Stimulated activated CD4-positive, alpha-beta T cell treated with anti-CD3 and anti-CD28 coated beads, Interleukin-1b, Interleukin-23, amount 100 ng/mL, for 4 hours (primary cell): ENCODE results near the gene GFAP.

Source experiments
- DNase-seq, 2 donors: peaks; one replicate each; pipeline ENCODE4 v3.0.0-alpha.2; 2020; ENCODE audit warnings: low read depth in 2 of 2

The GFAP gene

DNA sequence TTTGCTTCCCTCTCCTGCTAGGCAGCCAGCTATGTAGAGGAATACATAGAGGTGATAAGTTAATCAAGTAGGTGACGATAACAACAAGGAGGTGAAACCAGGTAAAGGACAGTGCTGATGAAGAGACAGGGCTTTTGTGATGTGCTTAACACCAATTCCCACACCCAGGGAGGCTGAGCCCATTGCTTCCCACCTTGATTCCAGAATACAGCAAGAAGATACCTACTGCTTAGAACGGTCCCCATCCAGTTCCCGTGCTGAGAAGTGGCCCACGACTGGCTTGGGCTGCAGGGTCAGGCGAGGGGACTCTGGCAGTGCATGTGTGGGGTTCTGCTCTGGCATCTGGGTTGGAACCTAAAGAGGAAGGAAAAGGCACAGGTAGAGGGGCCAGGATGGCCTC lies 16.1 kb upstream of the GFAP start:
- DNase-seq = no peak

DNA sequence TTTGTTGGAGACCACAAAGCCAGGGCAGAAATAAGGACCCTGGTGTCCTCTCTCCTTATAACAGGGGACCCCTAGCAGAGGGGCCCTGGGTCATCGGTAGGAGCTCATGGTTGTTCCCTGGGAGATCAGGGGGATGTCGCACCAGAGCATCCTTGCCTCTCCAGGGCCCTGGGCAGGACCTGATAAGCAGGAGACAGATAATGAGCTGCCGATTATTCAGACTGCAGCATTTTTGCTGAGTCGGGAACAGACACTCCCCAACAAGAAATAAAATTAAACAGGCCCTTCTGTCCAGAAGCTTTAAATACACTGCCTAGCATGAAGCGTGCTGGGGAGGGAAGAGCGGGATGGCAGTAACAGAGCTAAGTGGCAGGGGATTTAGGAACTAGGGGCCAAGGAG lies 15.4 kb upstream of the GFAP start:
- DNase-seq = no peak

DNA sequence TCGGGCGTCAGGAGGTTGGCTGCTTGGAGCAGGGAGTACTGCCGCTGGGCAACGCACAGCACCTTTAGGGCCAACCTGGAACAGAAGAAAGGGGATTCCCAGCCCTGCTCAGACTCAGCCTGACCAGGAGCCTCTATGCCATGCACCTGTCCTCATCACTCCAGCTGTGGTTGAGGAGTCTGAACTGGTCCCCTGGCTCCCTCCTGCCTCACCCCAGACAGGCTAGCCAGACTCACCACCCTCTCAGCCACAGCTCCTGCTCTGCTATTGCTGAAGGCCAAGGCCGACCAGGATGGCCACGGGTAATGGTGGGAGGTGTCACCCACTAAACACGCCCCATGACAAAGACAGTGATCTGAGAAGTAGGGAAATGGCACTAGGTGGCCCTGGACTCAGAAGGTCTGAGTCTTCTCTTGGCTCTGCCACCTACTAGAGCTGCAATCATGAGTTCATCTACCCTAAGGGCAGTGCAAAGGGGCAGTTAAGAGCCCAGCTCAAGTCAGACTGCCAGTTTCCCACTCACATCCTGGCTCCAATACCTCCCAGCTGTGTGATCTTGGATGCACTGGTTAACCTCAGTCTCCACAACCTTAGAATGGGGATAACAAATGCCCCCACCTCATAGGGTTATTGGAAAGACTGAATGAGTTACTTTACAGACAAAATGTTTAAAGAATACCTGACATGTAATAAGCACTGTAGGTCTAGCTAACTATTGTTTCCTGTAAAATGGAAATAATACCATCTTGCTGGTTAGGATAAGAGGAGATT lies 13.8 kb upstream of the GFAP start:
- DNase-seq = no peak

DNA sequence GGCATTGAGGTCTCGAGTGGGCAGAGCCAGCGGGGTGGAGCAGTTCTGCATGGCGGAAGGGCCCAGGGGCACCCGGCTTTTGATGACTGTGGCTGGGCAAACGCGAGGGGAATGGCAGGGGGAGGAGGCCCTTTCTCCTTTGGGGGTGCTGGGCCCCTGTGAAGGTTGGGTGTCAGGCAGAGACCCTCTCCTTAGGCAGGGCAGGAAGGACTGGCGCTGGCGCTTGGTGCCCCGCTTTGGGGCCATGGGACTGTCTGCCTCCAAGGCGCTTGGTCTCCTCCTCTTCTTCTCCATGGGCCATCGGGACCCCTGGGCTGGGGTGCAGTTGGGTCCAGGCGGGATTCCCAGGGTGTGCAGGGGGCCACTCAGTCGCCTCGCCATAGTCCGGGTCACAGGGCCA lies 12.8 kb upstream of the GFAP start:
- no peak for DNase-seq

DNA sequence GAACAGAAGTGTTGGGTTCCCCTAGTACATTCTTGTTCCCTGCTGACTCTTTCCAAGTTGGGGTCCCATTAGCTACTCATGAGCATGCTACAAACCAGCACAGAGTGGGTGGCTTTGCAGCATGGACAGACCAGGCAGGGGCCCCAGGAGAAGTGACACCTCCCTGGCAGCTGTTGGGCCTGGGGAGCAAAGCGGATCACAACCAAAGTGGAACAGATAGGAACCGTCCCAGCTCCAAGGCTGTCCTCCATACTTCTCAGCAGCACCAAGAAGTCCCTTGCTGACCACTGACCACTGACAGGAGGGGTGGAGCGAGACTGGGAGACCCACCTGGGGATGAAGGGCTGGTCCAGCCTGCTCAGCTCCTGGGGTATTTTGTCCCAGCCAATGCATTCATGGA lies 12.4 kb upstream of the GFAP start:
- DNase-seq = no peak

DNA sequence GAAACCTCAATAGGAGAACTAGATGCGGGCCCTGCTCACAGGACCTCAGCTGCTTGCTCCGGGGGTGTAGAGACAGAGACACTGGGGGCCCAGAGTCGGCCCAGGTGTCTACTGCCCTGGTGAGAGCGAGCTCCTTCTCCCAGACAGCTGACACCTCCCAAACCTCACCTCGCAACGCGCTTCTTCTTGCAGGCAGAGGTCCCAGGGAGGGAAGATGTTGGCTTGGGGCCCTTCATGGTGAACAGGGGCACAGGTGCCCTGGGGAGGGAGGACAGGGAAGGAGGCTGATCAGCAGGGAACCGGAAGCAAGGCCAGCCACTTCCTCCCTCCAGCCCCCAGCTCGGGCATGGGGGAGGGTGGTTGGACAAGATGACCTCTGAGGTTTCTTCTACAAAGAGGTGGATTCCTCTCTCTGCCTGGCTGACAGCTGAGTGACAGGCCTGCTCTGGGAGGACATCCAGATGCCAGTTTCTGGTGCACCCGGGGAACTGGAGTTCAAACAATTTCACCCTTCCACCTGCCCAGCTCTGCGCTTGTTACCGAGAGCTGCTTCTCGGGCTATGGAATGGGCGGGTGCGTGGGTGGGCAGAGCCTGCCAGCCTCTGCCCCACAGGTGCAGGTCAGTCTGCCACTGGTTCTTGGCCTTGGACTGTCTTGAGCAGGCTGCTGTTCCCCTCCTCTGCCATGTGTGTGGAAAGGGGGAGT lies 11.7 kb upstream of the GFAP start:
- no peak for DNase-seq

DNA sequence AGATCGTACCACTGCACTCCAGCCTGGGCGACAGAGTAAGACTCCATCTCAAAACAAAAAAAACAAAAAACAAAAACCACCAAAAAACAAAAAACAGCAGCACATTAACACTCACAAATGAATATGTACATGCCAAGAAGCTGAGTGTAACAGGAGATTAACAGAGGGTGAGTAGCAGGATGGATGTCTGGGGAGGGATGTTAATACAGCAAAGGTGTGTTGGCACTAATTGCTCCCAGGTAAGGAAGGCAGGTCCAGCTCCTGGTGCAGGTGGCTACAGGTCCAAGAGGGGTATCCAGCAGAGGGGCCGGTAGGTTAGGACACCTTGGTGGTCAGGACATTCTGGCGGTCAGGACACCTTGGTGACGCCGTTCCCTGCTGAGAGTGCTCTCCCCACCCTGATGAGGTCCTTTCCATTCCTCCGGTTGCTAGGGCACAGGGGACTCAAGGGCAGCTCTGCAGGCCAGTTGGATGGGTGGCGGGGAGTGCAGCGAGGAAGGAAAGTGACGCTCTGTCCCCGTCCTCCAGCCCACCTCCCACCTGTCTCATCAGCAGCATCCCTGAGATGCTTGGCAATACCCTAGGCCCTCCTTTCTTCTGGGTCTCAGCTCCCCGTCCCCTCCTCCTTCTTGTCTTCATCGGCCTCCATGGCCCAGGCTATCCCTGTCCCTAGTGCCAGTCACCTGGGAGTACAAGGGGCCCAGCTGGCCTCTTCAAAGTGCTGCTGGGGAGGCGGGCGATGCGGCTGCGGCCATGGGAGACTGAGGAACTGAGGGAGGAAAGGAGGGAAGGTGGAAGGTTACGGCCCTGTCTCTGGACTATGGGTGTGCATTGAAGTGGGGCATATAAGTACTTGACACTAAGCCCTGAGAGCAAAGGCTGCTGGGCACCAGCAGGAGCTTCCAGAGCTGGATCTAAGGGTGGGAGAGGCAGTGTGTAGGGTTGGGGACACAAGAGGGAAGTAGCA lies 10.7 kb upstream of the GFAP start:
- DNase-seq = no peak

DNA sequence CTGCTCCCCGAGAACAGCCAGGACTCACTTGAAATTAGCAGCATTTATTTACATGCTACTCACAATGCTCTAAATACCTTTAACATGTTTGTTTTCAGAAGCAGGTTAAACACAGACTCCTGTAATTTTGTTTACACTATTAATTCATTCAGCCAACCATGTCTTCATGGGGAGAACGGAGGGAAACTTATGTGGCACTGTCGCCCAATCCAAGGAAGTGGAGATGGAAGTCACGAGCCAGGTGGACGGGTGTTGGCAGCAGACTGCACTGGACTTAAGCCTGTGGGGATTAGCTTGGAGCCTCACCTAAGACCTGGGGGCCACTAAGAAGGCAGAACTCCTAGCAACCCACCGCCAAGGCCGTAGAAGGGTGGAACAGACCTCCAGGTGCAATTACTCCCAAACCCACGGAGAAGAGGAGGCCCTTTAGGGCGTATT lies 8.8 kb upstream of the GFAP start:
- DNase-seq = no peak

DNA sequence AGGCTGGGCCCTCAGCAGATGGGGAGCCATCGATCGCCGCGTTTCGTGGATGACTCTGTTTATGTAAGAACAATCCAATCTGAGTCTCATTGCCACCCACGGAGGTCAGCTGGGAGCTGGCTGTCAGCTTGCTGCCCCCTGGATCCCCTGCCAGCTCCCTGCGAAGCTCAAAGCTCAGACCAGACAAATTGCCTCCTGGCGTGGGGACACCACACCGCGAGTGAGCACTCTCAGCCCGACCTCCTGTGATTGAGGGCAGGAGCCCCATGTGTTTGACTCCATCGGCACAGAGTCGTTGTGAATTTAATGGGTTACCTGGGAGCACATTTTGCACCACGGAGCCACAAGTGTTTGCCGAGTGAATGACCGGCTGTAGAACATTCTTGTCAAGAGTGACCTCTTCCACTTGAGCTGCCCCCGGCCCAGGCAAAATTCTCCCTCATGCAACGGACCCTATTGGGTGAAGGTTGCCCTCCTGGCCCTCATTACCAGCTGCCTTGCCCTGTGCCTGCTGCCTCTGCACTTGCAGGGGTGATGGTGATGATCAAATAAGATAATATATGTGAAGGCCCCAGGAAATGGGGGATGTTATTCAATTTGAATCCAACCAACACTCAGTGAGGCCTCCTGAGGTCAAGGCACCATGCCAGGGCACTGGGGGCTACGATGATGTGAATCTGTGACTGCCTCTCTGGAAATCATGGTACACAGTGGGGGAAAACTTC lies 7.6 kb upstream of the GFAP start:
- DNase-seq = no peak

DNA sequence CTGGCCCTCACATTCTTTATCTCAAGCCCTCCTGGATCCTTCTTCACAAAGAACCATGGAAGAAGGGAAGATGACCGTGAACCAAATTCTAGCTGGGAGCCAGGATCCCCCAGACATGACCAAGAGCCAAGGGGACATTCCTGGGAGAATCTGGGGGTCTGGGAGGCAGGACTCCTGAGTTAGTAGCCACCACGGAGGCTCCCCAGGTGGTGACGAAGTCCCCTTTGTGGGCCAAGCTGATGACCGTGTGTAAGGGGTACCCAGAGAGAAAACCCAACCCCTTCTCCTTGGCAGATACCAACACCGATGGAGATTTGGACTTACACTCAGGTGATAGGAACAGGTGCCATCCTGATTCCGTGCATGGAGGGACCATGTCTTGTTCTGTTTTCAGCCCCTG lies 6.8 kb upstream of the GFAP start:
- no peak for DNase-seq

DNA sequence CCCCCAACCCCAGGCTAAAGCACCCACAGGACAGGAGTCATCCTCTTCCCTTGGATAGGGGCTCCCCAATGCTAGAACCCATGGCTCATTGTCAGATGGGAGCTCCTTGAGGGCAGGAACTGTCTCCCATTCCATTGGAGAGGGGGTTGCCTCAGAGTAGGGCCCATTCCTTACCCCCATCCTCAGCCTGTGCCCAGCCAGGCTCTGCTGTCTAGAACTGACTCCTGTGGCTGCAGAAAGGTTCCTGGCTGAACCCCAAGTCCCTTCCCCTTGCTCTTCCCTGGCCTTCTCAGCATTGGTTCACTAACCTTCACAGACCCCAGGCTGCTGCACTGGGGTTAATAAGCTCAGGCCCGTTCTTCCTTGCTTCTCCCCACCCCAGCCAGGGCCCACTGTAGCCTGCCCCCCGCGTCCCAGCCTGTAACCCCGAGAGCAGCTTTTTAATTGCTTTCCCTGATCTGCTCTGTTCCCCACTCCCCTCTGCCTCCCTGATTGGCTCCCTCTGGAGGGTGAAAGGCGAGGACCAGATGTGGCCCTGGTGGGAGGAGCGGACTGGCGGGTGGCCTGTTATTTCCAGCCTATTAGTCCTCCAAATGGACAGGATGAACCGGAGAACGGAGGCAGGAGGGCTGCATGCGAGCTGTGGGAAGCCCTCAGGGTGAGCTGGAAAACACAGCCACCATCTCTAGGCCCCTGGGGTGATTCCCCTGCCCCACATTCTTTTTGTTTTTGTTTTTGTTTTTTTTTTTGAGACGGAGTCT lies 6.0 kb upstream of the GFAP start:
- no peak for DNase-seq

DNA sequence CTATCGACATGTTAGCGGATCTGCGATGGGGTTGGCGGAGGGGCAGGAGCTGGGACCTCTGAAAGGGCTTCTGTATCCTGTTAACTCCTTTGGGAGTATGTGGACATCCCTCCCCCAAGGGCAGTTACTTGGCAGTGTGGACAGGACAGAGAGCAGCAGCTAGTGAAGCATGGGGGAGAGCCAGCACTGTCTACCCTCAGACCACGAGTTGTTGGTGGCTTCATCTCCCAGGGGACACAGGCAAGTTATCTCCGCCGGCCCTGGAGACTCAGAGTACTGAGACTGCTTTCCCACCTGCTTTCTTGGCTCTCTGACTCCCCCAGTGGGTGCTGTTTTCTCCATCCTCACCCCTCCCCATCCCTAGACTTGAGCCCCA lies 5.3 kb upstream of the GFAP start:
- DNase-seq = no peak

DNA sequence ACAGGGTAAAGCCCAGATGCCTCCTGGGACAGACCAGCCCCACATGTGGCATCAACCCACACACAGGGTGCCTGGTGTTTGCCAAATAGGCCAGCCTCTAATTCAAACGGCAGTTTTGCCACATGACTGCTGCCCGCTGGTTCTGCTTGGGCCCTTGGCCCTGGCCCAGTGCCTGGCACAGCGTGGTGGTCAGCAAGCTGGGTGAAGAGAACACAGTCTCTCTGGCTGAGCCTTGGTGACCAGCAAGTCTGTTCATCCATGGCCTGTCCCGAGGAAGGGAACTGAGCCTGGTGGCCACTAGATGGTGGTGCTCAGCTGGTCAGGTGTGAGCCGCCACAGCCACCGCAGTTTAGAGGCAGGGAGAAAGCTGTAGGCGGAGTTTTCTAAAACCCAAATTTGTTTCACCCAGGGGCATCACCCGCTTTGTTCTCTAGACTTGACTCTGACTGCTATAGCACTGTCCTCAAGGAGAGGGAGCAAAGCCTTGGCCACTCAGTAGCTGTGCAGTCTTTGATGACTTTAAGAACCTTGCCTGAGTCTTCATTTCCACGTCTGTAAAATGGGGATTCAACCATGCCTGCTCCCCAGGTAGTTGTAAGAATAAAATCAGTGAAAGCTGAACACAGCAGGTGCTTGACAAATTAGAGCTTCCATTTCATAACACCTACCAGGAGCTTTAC lies 4.7 kb upstream of the GFAP start:
- DNase-seq = peak; percentile 29 to 41

DNA sequence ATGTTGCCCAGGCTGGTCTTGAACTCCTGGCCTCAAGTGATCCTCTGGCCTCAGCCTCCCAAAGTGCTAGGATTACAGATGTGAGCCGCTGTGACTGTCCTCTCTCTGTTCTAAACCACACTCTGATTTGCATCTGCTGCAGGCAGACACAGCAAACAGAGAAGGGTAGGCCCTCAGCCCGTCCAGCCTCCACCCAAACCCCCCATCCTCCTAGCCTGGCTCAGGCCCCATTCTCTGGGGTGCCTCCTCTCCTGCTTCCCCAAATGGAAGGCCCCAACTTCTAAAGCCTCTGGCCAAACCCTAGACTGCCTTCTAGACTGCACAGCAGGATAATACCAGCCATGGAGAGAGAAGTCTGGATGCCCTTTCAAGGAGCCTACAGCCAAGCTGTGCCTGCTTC lies 4.1 kb upstream of the GFAP start:
- no peak for DNase-seq

DNA sequence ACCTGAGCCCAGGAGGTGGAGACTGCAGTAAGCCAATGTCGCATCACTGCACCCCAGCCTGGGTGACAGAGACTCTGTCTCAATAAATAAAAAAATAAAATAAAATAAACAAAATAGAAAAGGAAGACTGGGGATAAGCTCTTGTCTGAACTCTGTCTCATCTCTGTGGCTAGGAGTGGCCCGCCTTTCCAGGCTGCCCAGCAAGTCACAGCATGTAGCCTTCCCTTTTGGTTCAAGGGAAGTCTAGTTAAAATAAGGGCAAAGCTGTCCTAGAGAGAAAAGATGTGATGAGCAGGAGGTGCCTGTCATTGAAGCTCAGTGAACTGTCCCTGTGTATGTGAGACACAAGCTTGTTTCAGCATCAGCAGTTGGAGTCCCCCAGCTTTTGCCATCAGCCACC lies 2.7 kb upstream of the GFAP start:
- DNase-seq = no peak

DNA sequence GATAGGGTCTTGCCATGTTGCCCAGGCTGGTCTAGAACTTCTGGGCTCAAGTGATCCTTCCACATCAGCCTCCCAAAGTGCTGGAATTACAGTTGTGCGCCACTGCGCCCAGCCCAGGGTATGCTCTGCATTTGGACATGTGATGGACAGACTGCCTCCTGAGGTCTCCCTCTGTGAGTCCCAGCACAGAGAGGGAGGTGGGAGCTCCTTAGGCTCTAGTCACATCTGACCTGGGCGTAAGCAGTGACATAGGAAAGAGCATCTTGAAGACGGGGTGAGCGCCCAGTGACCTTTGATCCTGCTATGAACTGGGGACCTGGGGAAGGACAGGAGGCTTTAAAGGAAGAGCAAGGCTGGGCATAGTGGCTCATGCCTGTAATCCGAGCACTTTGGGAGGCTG lies 2.2 kb upstream of the GFAP start:
- DNase-seq = no peak

DNA sequence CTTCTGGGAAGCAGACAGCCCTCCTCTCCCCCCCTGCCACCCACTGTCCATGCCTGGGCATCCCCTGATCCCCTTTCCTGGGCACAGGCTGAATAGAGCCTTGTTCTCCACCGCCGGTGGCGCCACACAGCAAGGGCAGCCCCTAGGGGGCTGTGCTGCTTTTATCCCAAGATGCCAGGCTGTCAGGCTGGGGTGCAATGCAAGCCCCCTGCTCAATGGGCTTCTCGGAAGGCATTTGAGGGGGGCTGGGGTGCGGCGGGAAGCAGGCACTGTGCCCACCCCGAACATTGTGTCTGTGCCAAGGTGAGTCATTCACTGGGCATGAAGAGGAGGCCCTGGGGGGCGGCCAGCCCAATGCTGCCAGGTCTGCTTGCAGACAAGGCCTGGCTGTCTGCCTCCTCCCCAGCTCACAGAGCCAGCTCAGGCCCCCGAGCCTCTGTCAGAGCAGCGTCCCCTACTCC lies 1.5 kb upstream of the GFAP start:
- DNase-seq = no peak

DNA sequence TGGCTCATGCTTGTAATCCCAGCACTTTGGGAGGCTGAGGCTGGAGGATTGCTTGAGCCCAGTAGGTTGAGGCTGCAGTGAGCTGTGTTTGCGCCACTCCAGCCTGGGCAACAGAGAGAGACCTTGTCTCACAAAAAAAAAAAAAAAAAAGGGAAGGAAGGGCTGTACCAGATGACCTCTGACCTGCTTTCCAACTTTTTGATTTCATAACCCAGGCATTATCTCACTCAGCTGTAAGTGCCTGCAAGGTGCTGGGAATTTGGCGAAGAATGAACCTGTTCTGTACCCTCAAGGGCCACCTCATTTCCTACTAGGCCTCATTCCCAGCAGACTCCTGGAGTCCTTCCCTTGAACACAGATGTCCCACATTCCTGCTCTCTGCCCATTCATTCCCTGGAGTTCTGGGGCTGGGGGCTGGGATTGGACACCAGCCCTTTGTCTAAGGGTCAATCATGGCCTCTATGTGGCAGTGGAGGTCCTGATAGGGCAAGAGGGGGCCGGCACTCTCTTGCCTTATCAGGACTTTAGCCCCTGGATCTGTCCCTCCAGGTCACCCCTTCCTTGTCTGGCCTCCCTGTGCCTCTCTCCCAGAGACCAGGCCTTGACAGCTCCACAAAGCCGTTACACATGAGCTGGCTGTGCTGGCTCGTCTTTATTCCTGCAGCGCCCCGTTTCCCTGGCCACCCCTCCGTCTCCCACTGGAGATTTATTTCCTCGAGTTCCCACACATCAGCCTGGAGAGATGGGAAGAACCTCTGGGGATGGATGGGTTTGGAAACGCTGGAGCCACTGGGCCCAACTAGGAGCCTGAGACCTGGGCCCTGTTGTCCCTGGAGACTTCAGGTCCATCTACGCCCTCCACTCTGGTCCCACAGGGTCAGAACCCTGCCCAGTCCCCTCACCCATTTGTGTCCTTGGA lies 821 bp upstream of the GFAP start:
- DNase-seq = no peak

DNA sequence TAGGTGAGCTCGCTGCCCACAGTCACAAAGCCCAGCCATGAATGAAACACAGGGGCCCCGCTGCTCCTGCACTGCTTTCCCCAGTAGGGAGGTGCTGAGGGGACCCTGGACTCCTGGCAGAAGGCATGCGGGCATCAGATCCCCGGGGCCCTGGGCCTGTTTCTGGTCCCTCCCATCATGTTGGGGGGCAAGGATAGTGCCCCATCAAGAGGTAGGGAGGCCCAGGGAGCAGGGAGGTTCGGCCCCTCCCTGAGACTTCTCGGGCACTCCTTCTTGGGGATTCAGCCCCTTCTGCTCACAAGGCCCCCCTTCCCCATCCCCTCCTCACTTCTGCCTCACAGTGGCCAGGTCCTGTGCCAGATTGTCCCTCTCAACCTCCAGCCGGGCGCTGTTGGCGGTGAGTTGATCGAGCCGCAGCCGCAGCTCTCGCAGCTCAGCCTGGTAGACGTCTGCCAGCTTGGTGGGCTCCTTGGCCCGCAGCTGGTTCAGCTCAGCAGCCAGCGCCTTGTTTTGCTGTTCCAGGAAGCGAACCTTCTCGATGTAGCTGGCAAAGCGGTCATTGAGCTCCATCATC lies 515 bp downstream of the GFAP start:
- DNase-seq = no peak
